Osteoblast (primary cell): ENCODE results near the gene LIN52. TPM values are rescaled to one million over a fixed set of nuclear protein-coding genes. Genes with fewer than 3 reads are reported as not detected.

Experiments
- DNase-seq: peaks from one replicate; pipeline ENCODE4 v3.0.0; 2011; ENCODE audit warnings: low spot score, mixed read lengths; ENCODE audit not compliant: insufficient read length; ENCODE audit errors: missing footprints
- H2AFZ ChIP-seq: 2 replicates; pipeline ENCODE4 v1.6.0; 2011; ENCODE audit warnings: mild to moderate bottlenecking, low read length
- H3K27ac ChIP-seq: 2 replicates; pipeline ENCODE4 v1.5.1; 2011; ENCODE audit warnings: mild to moderate bottlenecking, low read depth, low read length, moderate library complexity
- H3K27me3 ChIP-seq: 2 replicates; pipeline ENCODE4 v1.6.0; 2012; ENCODE audit warnings: mild to moderate bottlenecking, control low read depth, inconsistent platforms, low read length, moderate library complexity; ENCODE audit not compliant: insufficient read depth
- H3K36me3 ChIP-seq: 2 replicates; pipeline ENCODE4 v1.5.1; 2011; ENCODE audit warnings: mild to moderate bottlenecking, low read length, control low read depth, moderate library complexity; ENCODE audit not compliant: insufficient read depth
- H3K4me1 ChIP-seq: 2 replicates; pipeline ENCODE4 v1.5.1; 2011; ENCODE audit warnings: mild to moderate bottlenecking, low read length, control low read depth, moderate library complexity; ENCODE audit not compliant: insufficient read depth
- H3K4me2 ChIP-seq: 2 replicates; pipeline ENCODE4 v1.6.0; 2011; ENCODE audit warnings: mild to moderate bottlenecking, low read length; ENCODE audit not compliant: insufficient read depth
- H3K4me3 ChIP-seq: fragments of 200-600 bp; sonication (generic); 3 replicates; pipeline ENCODE4 v1.5.1; 2012; ENCODE audit warnings: mild to moderate bottlenecking, low read length, inconsistent platforms; ENCODE audit not compliant: insufficient read depth
- H3K79me2 ChIP-seq: 2 replicates; pipeline ENCODE4 v1.6.0; 2012; ENCODE audit warnings: mild to moderate bottlenecking, low read length, control low read depth, inconsistent platforms; ENCODE audit not compliant: insufficient read depth
- H3K9me3 ChIP-seq: 2 replicates; pipeline ENCODE4 v1.5.1; 2011; ENCODE audit warnings: low read depth, low read length, control low read depth
- H4K20me1 ChIP-seq: 2 replicates; pipeline ENCODE4 v1.6.0; 2012; ENCODE audit warnings: mild to moderate bottlenecking, low read length, control low read depth; ENCODE audit not compliant: insufficient read depth
- CTCF ChIP-seq: IDR thresholded peaks from 2 replicates; pipeline ENCODE4 v1.5.1; 2011; ENCODE audit warnings: mild to moderate bottlenecking, low read depth, low read length, moderate library complexity; ENCODE audit errors: extremely low read depth
- total RNA-seq: library from RNA; depleted of rRNA; stranded (reverse); fragments of >200 nt; gene quantifications from 2 replicates; pipeline ENCODE4 v1.2.3, GENCODE V29; 2012

The LIN52 gene
- total RNA-seq, 1 donor = 6.9 TPM

DNA sequence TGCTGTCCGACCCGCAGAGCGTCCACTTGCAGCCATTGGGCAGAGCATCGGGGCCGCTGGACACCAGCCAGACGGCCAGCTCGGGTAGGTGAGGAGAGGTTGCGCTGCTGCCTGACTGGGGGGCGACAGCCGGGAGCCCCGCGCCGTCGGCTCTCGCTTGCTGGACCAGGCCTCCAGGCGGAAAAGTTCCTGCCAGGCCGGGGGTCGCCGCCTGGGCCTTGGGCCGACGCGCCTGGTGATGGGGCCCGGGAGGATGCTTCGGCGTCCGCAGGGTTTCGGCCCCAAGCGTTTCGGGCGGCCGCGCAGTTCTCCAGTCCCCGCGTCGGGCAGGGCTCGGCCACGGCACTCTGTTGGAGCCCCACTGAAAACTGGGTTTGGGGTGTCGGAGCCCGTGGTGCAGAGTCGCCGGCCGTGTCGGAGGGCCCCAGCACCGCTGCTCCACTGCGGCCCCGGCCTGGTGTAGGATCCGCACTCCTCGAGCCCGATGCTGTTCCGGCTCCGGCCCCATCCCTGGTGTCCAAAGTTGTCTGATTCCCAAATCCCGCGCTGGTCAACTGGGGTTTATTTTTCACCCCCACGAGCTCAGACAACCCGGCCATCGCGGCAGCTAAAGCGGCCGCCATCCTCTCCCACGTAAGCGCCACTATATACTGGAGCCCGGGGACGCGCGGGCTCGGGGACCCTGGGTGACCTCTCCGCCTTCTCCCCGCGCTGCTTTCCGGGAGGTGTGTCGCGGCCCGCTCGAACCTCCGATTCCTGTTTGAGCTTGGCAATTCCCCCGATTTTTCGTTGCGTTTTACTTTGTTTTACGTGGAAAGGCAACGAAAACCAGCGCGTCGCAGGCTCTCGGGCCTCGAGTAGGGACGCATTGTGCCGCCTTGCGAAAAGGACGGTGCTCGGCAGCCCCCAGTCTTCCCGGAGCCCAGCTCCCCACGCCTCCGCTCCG is 155.4 kb downstream of the LIN52 start:
- no peak overlapping the region for H3K4me3 ChIP-seq

DNA sequence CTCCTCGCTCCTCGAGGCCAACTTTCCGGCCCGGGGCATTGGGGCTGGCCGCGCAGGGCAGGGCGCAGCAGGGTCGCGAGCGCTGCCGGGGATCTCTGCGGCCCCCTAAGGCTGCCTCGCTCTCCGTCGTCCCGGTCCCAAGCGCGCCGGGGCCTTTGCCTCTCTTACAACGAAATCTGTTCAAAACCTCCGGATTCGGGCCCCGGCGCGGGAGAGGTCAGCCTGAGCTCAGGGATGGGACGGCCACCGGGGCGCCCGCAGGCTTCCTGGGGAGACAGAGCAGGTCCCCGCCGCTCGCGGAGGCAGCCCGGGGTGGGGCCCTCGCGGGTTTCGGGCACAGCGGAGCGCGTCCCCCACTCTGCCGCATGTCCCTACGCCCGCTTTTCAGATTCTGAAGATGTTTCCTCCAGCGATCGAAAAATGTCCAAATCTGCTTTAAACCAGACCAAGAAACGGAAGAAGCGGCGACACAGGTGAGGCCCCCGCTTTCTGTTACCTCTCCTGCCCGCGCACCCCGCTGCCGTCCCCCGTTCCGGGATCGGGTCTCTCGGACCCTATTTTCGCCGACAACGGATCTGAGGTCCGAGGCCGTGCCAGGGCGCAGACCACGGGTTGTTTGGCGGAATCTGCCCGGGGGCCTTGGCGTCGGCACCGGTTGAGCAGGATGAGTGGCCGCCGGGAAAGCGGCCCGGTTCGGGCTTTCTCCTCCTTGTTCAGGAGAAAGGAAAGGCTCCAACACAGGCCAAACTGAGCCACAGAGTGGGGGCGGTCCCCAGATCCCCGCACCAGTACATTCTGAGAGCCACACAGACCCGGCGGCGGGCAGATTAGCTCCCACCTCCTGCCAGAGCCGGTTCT is 156.3 kb downstream of the LIN52 start:
- Histone ChIP-seq H3K36me3 (no peaks in the 10 kb centered on the region), H3K27me3 (peaks cover 88% of the 10 kb centered on the region), H3K9me3 (no peaks in the 10 kb centered on the region), H3K4me2 (no peak overlapping the region), H3K27ac (no peak overlapping the region), H3K4me1 (no peaks in the 10 kb centered on the region), H3K79me2 (no peaks in the 10 kb centered on the region), H2AFZ (no peak overlapping the region), H3K4me3 (no peak overlapping the region), H4K20me1 (peaks cover 7% of the 10 kb centered on the region)
- no peak for TF ChIP-seq CTCF
- peak; percentile 87 for DNase-seq

More for the DNA sequence above, 155.4 kb downstream of the LIN52 start:
- DNase-seq = peak; percentile 81
- H3K36me3 ChIP-seq = no peaks in the 10 kb centered on the region
- H3K4me2 ChIP-seq = no peak overlapping the region
- no peaks in the 10 kb centered on the region for H3K79me2 ChIP-seq
- H3K27me3 ChIP-seq = peaks cover 81% of the 10 kb centered on the region
- H3K27ac ChIP-seq = no peak overlapping the region
- no peaks in the 10 kb centered on the region for H3K4me1 ChIP-seq
- no peaks in the 10 kb centered on the region for H3K9me3 ChIP-seq
- H4K20me1 ChIP-seq = peaks cover 7% of the 10 kb centered on the region
- H2AFZ ChIP-seq = no peak overlapping the region
- no peak for TF ChIP-seq CTCF

GRCh38 chr14:74241652-74242017 is 156.9 kb downstream of the LIN52 start:
- no peak overlapping the region for H3K4me2 ChIP-seq
- TF ChIP-seq CTCF = no peak
- H3K4me1 ChIP-seq = no peaks in the 10 kb centered on the region
- H4K20me1 ChIP-seq = peaks cover 7% of the 10 kb centered on the region
- H3K79me2 ChIP-seq = no peaks in the 10 kb centered on the region
- no peaks in the 10 kb centered on the region for H3K9me3 ChIP-seq
- H3K27ac ChIP-seq = no peak overlapping the region
- H3K27me3 ChIP-seq = peaks cover 94% of the 10 kb centered on the region
- H2AFZ ChIP-seq = no peak overlapping the region
- H3K4me3 ChIP-seq = no peak overlapping the region
- DNase-seq = peak; percentile 72
- H3K36me3 ChIP-seq = no peaks in the 10 kb centered on the region
